ENCODE results near the gene FCHO1. TPM values are rescaled to one million over a fixed set of nuclear protein-coding genes. Genes with fewer than 3 reads are reported as not detected.

FCHO1 gene
- total RNA-seq, 4 donors from 2014 or later = under 0.01 to 3.8 (median 1.4) TPM; not detected in 1

GRCh38 chr19:17803264-17803896 is 52.1 kb downstream of the FCHO1 start:
- DNase-seq = no peak
- Histone ChIP-seq H3K27ac (no peak overlapping the region), H3K9me3 (no peaks in the 10 kb centered on the region), H3K4me1 (no peaks in the 10 kb centered on the region), H3K27me3 (no peaks in the 10 kb centered on the region), H3K4me3 (no peak overlapping the region), H3K36me3 (no peaks in the 10 kb centered on the region)
- no peak for TF ChIP-seq POLR2A (IDR thresholded peaks at IDR 0.05)
- TF ChIP-seq, protein P1, sequence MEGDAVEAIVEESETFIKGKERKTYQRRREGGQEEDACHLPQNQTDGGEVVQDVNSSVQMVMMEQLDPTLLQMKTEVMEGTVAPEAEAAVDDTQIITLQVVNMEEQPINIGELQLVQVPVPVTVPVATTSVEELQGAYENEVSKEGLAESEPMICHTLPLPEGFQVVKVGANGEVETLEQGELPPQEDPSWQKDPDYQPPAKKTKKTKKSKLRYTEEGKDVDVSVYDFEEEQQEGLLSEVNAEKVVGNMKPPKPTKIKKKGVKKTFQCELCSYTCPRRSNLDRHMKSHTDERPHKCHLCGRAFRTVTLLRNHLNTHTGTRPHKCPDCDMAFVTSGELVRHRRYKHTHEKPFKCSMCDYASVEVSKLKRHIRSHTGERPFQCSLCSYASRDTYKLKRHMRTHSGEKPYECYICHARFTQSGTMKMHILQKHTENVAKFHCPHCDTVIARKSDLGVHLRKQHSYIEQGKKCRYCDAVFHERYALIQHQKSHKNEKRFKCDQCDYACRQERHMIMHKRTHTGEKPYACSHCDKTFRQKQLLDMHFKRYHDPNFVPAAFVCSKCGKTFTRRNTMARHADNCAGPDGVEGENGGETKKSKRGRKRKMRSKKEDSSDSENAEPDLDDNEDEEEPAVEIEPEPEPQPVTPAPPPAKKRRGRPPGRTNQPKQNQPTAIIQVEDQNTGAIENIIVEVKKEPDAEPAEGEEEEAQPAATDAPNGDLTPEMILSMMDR (IDR thresholded peaks at IDR 0.05) = no peak
- intact Hi-C loops (cut with DNase I; ENCODE audit: low total_unique reads) = no loop called here

DNA sequence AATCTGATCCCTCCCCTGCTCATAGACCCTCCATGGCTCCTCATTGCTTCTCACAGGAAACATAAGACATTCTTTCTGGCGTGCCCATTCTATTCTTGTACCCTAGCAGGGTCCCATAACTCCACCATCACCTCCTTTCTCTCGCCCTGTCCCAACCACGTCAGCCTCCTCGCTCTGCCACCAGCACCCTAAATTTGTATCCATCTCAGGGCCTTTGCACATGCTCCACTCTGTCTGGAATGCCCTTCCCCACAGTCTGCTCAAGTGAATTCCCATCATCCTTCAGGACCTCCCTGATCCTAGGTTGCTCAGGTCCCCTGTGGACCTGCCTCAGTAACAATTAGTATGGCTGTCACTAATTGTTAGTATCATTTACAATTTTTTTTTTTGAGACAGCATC is 54.1 kb downstream of the FCHO1 start:
- no peak overlapping the region for H3K4me3 ChIP-seq
- no peaks in the 10 kb centered on the region for H3K36me3 ChIP-seq
- no peak for DNase-seq
- TF ChIP-seq, protein P1 (IDR thresholded peaks at IDR 0.05) = no peak
- no peak for TF ChIP-seq POLR2A (IDR thresholded peaks at IDR 0.05)
- no peak overlapping the region for H3K27ac ChIP-seq
- H3K9me3 ChIP-seq = no peaks in the 10 kb centered on the region
- intact Hi-C loops (cut with DNase I; ENCODE audit: low total_unique reads) = no loop called here
- no peaks in the 10 kb centered on the region for H3K4me1 ChIP-seq
- H3K27me3 ChIP-seq = no peaks in the 10 kb centered on the region

DNA sequence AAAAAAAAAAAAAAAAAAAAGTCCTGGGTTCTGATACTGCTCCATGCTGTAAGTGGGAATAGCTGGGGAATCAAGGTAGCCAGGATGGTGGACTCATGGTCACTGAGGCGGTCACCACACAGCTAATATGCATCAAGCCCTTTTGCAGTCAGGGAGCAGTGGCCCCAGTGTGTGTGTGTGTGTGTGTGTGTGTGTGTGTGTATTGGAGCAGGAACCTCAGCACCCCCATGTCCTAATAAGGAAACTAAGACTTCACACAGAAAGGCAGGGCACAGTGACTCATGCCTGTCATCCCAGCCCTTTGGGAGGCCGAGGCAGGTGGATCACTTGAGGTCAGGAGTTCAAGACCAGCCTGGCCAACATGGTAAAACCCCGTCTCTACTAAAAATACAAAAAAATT is 55.7 kb downstream of the FCHO1 start:
- no peak for TF ChIP-seq POLR2A (IDR thresholded peaks at IDR 0.05)
- TF ChIP-seq, protein P1 (IDR thresholded peaks at IDR 0.05) = no peak
- Histone ChIP-seq H3K36me3 (no peaks in the 10 kb centered on the region), H3K27me3 (no peaks in the 10 kb centered on the region), H3K9me3 (no peaks in the 10 kb centered on the region), H3K4me3 (no peak overlapping the region), H3K4me1 (no peaks in the 10 kb centered on the region), H3K27ac (no peak overlapping the region)
- intact Hi-C loops (cut with DNase I; ENCODE audit: low total_unique reads) = no loop called here
- no peak for DNase-seq

GRCh38 chr19:17807731-17808316 is 56.5 kb downstream of the FCHO1 start:
- TF ChIP-seq, protein P1 (IDR thresholded peaks at IDR 0.05) = no peak
- no peak for TF ChIP-seq POLR2A (IDR thresholded peaks at IDR 0.05)
- no peak for DNase-seq
- Histone ChIP-seq H3K9me3 (no peaks in the 10 kb centered on the region), H3K27ac (no peak overlapping the region), H3K27me3 (no peaks in the 10 kb centered on the region), H3K36me3 (no peaks in the 10 kb centered on the region), H3K4me1 (no peaks in the 10 kb centered on the region), H3K4me3 (no peak overlapping the region)
- intact Hi-C loops (cut with DNase I; ENCODE audit: low total_unique reads) = no loop called here

- no peaks in the 10 kb centered on the region for H3K9me3 ChIP-seq
- H3K36me3 ChIP-seq = no peaks in the 10 kb centered on the region
- TF ChIP-seq POLR2A (IDR thresholded peaks at IDR 0.05) = no peak
- TF ChIP-seq, protein P1 (IDR thresholded peaks at IDR 0.05) = no peak
- no peak overlapping the region for H3K4me3 ChIP-seq
- no peaks in the 10 kb centered on the region for H3K27me3 ChIP-seq
- intact Hi-C loops (cut with DNase I; ENCODE audit: low total_unique reads) = no loop called here
- H3K27ac ChIP-seq = no peak overlapping the region
- H3K4me1 ChIP-seq = no peaks in the 10 kb centered on the region
- no peak for DNase-seq
These were observed 59.8 kb downstream of the FCHO1 start for GRCh38 chr19:17811103-17811502.

All from uterus (tissue), 4 donors.